Measurements from ENCODE around the gene ADAM17. TPM values are rescaled to one million over a fixed set of nuclear protein-coding genes. Genes with fewer than 3 reads are reported as not detected.

Gene ADAM17
- total RNA-seq, 2 experiments from 2014 or later: 50.5 to 83.3 TPM

DNA sequence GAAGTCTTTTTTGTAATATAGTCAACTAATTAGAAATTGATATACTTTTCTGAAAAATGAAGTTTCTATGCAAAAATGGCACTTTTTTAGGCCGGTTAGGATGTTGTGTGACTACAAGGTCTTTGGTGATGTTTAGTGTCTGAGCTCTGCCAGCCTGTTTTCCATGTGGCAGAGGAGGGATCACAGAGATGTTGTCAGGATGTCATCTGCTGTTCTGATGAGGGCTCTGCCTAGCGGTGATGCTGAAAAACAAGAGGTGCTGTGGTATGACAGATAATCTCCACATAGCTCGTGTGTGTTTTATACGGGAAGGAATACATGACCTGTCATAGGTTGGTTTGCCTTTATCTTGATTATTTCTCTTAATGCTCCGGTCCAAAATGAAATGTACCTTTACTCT lies 93.3 kb downstream of the ADAM17 start:
- Histone ChIP-seq H3K36me3 (ENCODE audit: insufficient read depth, low read length) (peaks cover 86% of the 10 kb centered on the region), H3K4me2 (ENCODE audit: low read length) (no peak overlapping the region), H3K27ac (ENCODE audit: low read depth, low read length, poor library complexity, severe bottlenecking) (no peak overlapping the region), H3K79me2 (ENCODE audit: insufficient read depth, low read depth, low read length) (no peaks in the 10 kb centered on the region), H3K4me1 (ENCODE audit: insufficient read depth, low read length, poor library complexity, severe bottlenecking) (peaks cover 19% of the 10 kb centered on the region), H4K20me1 (ENCODE audit: insufficient read depth, low read length) (no peaks in the 10 kb centered on the region), H3K9me2 (ENCODE audit: insufficient read depth, low read length) (no peaks in the 10 kb centered on the region), H3K9me3 (ENCODE audit: low read length) (no peaks in the 10 kb centered on the region), H2AFZ (ENCODE audit: low read length) (no peak overlapping the region), H3K4me3 (ENCODE audit: low read depth, low read length, poor library complexity, severe bottlenecking) (no peak overlapping the region)
- ChIA-PET POLR2A (interaction anchor here (0.9 to 1.3 kb wide), 2 partner anchors 18 to 21 kb away, joined by 3 read pairs; no protein-coding TSS in a partner anchor), CTCF (ENCODE audit: unreplicated experiment) (no interaction called here)
- intact Hi-C loops (cut with micrococcal nuclease; ENCODE audit: unreplicated experiment): no loop called here
- BruUV-seq (replicated peaks): no TSS peak
- DNase-seq (ENCODE audit: low spot score): no peak
- TF ChIP-seq EZH2phosphoT487 (IDR thresholded peaks at IDR 0.05; ENCODE audit: borderline replicate concordance, low read depth, low read length): no peak
- TF ChIP-seq, protein P1, sequence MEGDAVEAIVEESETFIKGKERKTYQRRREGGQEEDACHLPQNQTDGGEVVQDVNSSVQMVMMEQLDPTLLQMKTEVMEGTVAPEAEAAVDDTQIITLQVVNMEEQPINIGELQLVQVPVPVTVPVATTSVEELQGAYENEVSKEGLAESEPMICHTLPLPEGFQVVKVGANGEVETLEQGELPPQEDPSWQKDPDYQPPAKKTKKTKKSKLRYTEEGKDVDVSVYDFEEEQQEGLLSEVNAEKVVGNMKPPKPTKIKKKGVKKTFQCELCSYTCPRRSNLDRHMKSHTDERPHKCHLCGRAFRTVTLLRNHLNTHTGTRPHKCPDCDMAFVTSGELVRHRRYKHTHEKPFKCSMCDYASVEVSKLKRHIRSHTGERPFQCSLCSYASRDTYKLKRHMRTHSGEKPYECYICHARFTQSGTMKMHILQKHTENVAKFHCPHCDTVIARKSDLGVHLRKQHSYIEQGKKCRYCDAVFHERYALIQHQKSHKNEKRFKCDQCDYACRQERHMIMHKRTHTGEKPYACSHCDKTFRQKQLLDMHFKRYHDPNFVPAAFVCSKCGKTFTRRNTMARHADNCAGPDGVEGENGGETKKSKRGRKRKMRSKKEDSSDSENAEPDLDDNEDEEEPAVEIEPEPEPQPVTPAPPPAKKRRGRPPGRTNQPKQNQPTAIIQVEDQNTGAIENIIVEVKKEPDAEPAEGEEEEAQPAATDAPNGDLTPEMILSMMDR (conservative IDR thresholded peaks at IDR 0.05; ENCODE audit: low read length): no peak

DNA sequence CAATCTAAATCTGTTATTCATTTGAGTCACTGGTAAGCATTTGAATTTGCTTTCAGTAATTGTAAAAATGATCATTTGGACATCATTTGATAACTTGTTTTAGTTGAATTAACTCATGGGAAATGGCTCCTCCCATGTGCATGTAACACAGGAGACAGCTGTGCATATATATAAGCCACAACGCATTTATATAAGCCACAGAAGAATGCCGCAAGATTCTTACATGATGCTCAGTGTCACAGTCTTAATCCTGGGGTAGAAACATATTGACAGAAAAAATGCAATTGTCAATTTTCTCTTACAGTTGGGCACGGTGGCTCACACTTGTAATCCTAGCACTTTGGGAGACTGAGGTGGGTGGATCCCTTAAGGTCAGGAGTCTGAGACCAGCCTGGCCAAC lies 94.6 kb downstream of the ADAM17 start:
- Histone ChIP-seq H3K36me3 (ENCODE audit: insufficient read depth, low read length) (peaks cover 90% of the 10 kb centered on the region), H3K27ac (ENCODE audit: low read depth, low read length, poor library complexity, severe bottlenecking) (no peak overlapping the region), H3K4me2 (ENCODE audit: low read length) (no peak overlapping the region), H3K9me3 (ENCODE audit: low read length) (no peaks in the 10 kb centered on the region), H3K79me2 (ENCODE audit: insufficient read depth, low read depth, low read length) (no peaks in the 10 kb centered on the region), H3K9me2 (ENCODE audit: insufficient read depth, low read length) (no peaks in the 10 kb centered on the region), H3K4me1 (ENCODE audit: insufficient read depth, low read length, poor library complexity, severe bottlenecking) (peaks cover 19% of the 10 kb centered on the region), H2AFZ (ENCODE audit: low read length) (no peak overlapping the region), H4K20me1 (ENCODE audit: insufficient read depth, low read length) (no peaks in the 10 kb centered on the region), H3K4me3 (ENCODE audit: low read depth, low read length, poor library complexity, severe bottlenecking) (no peak overlapping the region)
- ChIA-PET POLR2A (interaction anchor here (0.7 kb wide), 2 partner anchors 287 to 917 kb away, joined by 3 to 4 read pairs; no protein-coding TSS in a partner anchor), CTCF (ENCODE audit: unreplicated experiment) (no interaction called here)
- no TSS peak for BruUV-seq (replicated peaks)
- intact Hi-C loops (cut with micrococcal nuclease; ENCODE audit: unreplicated experiment): no loop called here
- no peak for TF ChIP-seq EZH2phosphoT487 (IDR thresholded peaks at IDR 0.05; ENCODE audit: borderline replicate concordance, low read depth, low read length)
- TF ChIP-seq, protein P1 (conservative IDR thresholded peaks at IDR 0.05; ENCODE audit: low read length): no peak
- no peak for DNase-seq (ENCODE audit: low spot score)

DNA sequence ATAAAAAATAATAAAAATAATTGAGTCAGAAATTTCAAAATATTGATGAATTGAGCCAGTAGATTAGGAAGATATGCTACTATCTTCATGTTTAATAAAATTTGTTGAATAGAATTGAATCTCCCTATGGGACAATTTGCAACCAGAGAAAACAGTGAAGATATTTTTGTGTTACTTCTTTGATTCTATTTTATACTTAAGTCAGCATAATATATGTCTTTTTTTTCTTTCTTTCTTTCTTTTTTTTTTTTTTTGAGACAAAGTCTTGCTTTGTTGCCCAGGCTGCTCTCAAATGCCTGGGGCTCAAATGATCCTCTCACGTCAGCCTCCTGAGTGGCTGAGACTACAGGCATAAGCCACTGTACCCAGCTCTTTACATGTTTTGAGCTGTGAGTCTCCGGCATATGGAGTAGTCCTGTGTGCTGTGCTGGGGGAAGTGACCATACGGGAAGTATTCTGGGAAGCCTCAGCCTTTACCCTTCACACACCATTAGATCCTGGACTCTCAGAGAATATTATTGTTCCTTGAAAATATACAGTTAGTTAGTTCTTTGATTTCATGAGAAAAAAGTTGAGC lies 95.1 kb downstream of the ADAM17 start:
- Histone ChIP-seq H3K36me3 (ENCODE audit: insufficient read depth, low read length) (peaks cover 88% of the 10 kb centered on the region), H3K4me2 (ENCODE audit: low read length) (no peak overlapping the region), H3K79me2 (ENCODE audit: insufficient read depth, low read depth, low read length) (no peaks in the 10 kb centered on the region), H3K9me3 (ENCODE audit: low read length) (no peaks in the 10 kb centered on the region), H3K4me3 (ENCODE audit: low read depth, low read length, poor library complexity, severe bottlenecking) (no peak overlapping the region), H4K20me1 (ENCODE audit: insufficient read depth, low read length) (no peaks in the 10 kb centered on the region), H3K4me1 (ENCODE audit: insufficient read depth, low read length, poor library complexity, severe bottlenecking) (peaks cover 19% of the 10 kb centered on the region), H3K9me2 (ENCODE audit: insufficient read depth, low read length) (no peaks in the 10 kb centered on the region), H2AFZ (ENCODE audit: low read length) (no peak overlapping the region), H3K27ac (ENCODE audit: low read depth, low read length, poor library complexity, severe bottlenecking) (no peak overlapping the region)
- intact Hi-C loops (cut with micrococcal nuclease; ENCODE audit: unreplicated experiment): no loop called here
- TF ChIP-seq, protein P1 (conservative IDR thresholded peaks at IDR 0.05; ENCODE audit: low read length): no peak
- no peak for TF ChIP-seq EZH2phosphoT487 (IDR thresholded peaks at IDR 0.05; ENCODE audit: borderline replicate concordance, low read depth, low read length)
- ChIA-PET CTCF (ENCODE audit: unreplicated experiment) (no interaction called here), POLR2A (interaction anchor here (0.7 kb wide), 1 partner anchor 288 kb away, joined by 3 read pairs; no protein-coding TSS in a partner anchor)
- no TSS peak for BruUV-seq (replicated peaks)
- DNase-seq (ENCODE audit: low spot score): no peak

All from OCI-LY7 (cell line).